Loucy (cell line): ENCODE results near the gene SNAI1.
"Not testable (repeated sequence)": the region's sequence is repeated elsewhere in the genome, so short reads cannot be mapped to it uniquely, and the experiment has no call there.

Experiments
- H2AFZ ChIP-seq: fragments of 200-600 bp; sonication (generic); 2 replicates; pipeline ENCODE4 v1.6.0; 2016; ENCODE audit warnings: antibody characterized with exemption, mild to moderate bottlenecking, low read length, moderate library complexity
- H3F3A ChIP-seq: fragments of 200-600 bp; 2 replicates; pipeline ENCODE4 v1.6.0; 2016; ENCODE audit warnings: antibody characterized with exemption, low read depth, mild to moderate bottlenecking
- H3K27me3 ChIP-seq: fragments of 200-600 bp; sonication (generic); 2 replicates; pipeline ENCODE4 v1.6.1; 2014; ENCODE audit warnings: low read length, mild to moderate bottlenecking; ENCODE audit not compliant: insufficient read depth, poor library complexity, severe bottlenecking
- H3K36me3 ChIP-seq: fragments of 200-600 bp; sonication (generic); 2 replicates; pipeline ENCODE4 v1.6.1; 2016; ENCODE audit warnings: low read length; ENCODE audit not compliant: insufficient read depth
- H3K4me1 ChIP-seq: fragments of 200-600 bp; sonication (generic); 2 replicates; pipeline ENCODE4 v1.5.1; 2014; ENCODE audit warnings: low read length, mild to moderate bottlenecking; ENCODE audit not compliant: insufficient read depth, poor library complexity, severe bottlenecking
- H3K4me2 ChIP-seq: fragments of 200-600 bp; sonication (generic); 2 replicates; pipeline ENCODE4 v1.6.0; 2014; ENCODE audit warnings: antibody characterized with exemption, low read length, low read depth, mild to moderate bottlenecking; ENCODE audit not compliant: poor library complexity, severe bottlenecking
- H3K4me3 ChIP-seq: fragments of 200-600 bp; sonication (generic); 2 replicates; pipeline ENCODE4 v1.5.1; 2014; ENCODE audit warnings: low read length, mild to moderate bottlenecking, mixed read lengths; ENCODE audit not compliant: poor library complexity, severe bottlenecking
- H3K79me2 ChIP-seq: fragments of 200-600 bp; sonication (generic); 2 replicates; pipeline ENCODE4 v1.6.1; 2014; ENCODE audit warnings: low read length; ENCODE audit not compliant: insufficient read depth
- H3K9ac ChIP-seq: fragments of 200-600 bp; sonication (generic); 2 replicates; pipeline ENCODE4 v1.6.0; 2014; ENCODE audit warnings: mild to moderate bottlenecking, low read depth, low read length, moderate library complexity; ENCODE audit not compliant: poor library complexity, severe bottlenecking
- H3K9me2 ChIP-seq: fragments of 200-600 bp; sonication (generic); replicated peaks from 2 replicates; pipeline ENCODE4 v1.6.1; 2016; ENCODE audit warnings: low read depth, low read length, mixed read lengths
- H3K9me3 ChIP-seq: fragments of 200-600 bp; sonication (generic); 2 replicates; pipeline ENCODE4 v1.6.1; 2014; ENCODE audit warnings: mild to moderate bottlenecking, antibody characterized with exemption, low read length, low read depth; ENCODE audit not compliant: insufficient read depth
- H4K20me1 ChIP-seq: fragments of 200-600 bp; sonication (generic); 2 replicates; pipeline ENCODE4 v1.6.0; 2014; ENCODE audit warnings: antibody characterized with exemption, low read length, mild to moderate bottlenecking; ENCODE audit not compliant: insufficient read depth, poor library complexity, severe bottlenecking
- CTCF ChIP-seq: fragments of 200-600 bp; sonication (generic); conservative IDR thresholded peaks from 2 replicates; pipeline ENCODE4 v1.5.1; 2014; ENCODE audit warnings: mild to moderate bottlenecking, antibody characterized with exemption, low read length
- EZH2phosphoT487 ChIP-seq: fragments of 200-600 bp; IDR thresholded peaks from 2 replicates; pipeline ENCODE4 v1.6.1; 2018; ENCODE audit warnings: antibody characterized with exemption, mild to moderate bottlenecking, moderate library complexity, borderline replicate concordance

The SNAI1 gene

GRCh38 chr20:49956689-49957088 lies 26.1 kb upstream of the SNAI1 start:
- no peaks in the 10 kb centered on the region for H3F3A ChIP-seq
- H3K4me2 ChIP-seq, result no peak overlapping the region
- H3K27me3 ChIP-seq, result no peaks in the 10 kb centered on the region
- no peak overlapping the region for H2AFZ ChIP-seq
- peaks cover 55% of the 10 kb centered on the region; the same call in 1 of the 2 replicates for H3K36me3 ChIP-seq
- H3K4me3 ChIP-seq, result no peak overlapping the region
- TF ChIP-seq EZH2phosphoT487, result no peak
- no peak for TF ChIP-seq CTCF
- H3K79me2 ChIP-seq, result no peaks in the 10 kb centered on the region
- H3K4me1 ChIP-seq, result no peaks in the 10 kb centered on the region
- peaks cover 14% of the 10 kb centered on the region for H4K20me1 ChIP-seq
- no peak overlapping the region for H3K9ac ChIP-seq
- no peaks in the 10 kb centered on the region for H3K9me2 ChIP-seq
- no peaks in the 10 kb centered on the region for H3K9me3 ChIP-seq

- H2AFZ ChIP-seq, H3K4me2 ChIP-seq, H3K79me2 ChIP-seq, H3K4me3 ChIP-seq, H3F3A ChIP-seq, H3K9me3 ChIP-seq, H3K9me2 ChIP-seq, H3K27me3 ChIP-seq, H3K9ac ChIP-seq, H3K4me1 ChIP-seq: not testable (repeated sequence)
- Histone ChIP-seq H3K36me3 (peaks cover 49% of the 10 kb centered on the region; the same call in 1 of the 2 replicates), H4K20me1 (peaks cover 14% of the 10 kb centered on the region)
Observed at GRCh38 chr20:49957089-49957938, 25.5 kb upstream of the SNAI1 start.

GRCh38 chr20:49961413-49961812 lies 21.4 kb upstream of the SNAI1 start:
- Histone ChIP-seq H3K27me3 (no peaks in the 10 kb centered on the region), H2AFZ (no peak overlapping the region), H3K36me3 (peaks cover 13% of the 10 kb centered on the region; the same call in 1 of the 2 replicates)

More at GRCh38 chr20:49961413-49961812, 21.4 kb upstream of the SNAI1 start:
- Histone ChIP-seq H3K9ac (no peak overlapping the region), H3K9me2 (no peaks in the 10 kb centered on the region), H3K4me2 (no peak overlapping the region), H3F3A (no peaks in the 10 kb centered on the region), H4K20me1 (no peaks in the 10 kb centered on the region), H3K79me2 (no peaks in the 10 kb centered on the region), H3K4me1 (no peaks in the 10 kb centered on the region), H3K9me3 (no peaks in the 10 kb centered on the region), H3K4me3 (no peak overlapping the region)
- TF ChIP-seq EZH2phosphoT487 (no peak), CTCF (no peak)
